ENCODE data around the gene CLBA1.

- TF ChIP-seq, protein P1, sequence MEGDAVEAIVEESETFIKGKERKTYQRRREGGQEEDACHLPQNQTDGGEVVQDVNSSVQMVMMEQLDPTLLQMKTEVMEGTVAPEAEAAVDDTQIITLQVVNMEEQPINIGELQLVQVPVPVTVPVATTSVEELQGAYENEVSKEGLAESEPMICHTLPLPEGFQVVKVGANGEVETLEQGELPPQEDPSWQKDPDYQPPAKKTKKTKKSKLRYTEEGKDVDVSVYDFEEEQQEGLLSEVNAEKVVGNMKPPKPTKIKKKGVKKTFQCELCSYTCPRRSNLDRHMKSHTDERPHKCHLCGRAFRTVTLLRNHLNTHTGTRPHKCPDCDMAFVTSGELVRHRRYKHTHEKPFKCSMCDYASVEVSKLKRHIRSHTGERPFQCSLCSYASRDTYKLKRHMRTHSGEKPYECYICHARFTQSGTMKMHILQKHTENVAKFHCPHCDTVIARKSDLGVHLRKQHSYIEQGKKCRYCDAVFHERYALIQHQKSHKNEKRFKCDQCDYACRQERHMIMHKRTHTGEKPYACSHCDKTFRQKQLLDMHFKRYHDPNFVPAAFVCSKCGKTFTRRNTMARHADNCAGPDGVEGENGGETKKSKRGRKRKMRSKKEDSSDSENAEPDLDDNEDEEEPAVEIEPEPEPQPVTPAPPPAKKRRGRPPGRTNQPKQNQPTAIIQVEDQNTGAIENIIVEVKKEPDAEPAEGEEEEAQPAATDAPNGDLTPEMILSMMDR (conservative IDR thresholded peaks at IDR 0.05 in 1 of 2, IDR thresholded peaks at IDR 0.05 in 1 of 2; ENCODE audit: low read depth in 1 of 2, low read length in 2 of 2): no peak
- no peak for TF ChIP-seq EZH2 (IDR thresholded peaks at IDR 0.05; ENCODE audit: low read length, missing control alignments)
Measured at GRCh38 chr14:104973385-104974145, 12.0 kb upstream of the CLBA1 start.

Measured in fibroblast of lung (primary cell).